HL-60 (cell line): Measurements from ENCODE around the gene DMBX1.

ENCODE experiments used
- DNase-seq, 2 experiments: peaks; one replicate each; pipeline ENCODE4 v3.0.0-alpha.2; 2010 to 2020; ENCODE audit warnings: low read depth in 1 of 2, low spot score in 1 of 2
- H3K27ac ChIP-seq: fragments of 250-450 bp; sonication (Bioruptor Pico); replicated peaks from 2 replicates; pipeline ENCODE4 v1.5.1; 2020; ENCODE audit warnings: mild to moderate bottlenecking, moderate library complexity
- H3K27me3 ChIP-seq: fragments of 250-450 bp; sonication (Bioruptor Pico); 2 replicates; pipeline ENCODE4 v1.5.1; 2021; ENCODE audit warnings: mild to moderate bottlenecking, moderate library complexity; ENCODE audit not compliant: insufficient read depth, poor library complexity, severe bottlenecking
- H3K4me3 ChIP-seq: replicated peaks from 2 replicates; pipeline ENCODE4 v1.5.1; 2011; ENCODE audit warnings: mild to moderate bottlenecking, control low read depth, low read length; ENCODE audit not compliant: insufficient read depth
- GABPA ChIP-seq: IDR thresholded peaks from 2 replicates; pipeline ENCODE4 v1.6.1; 2012; ENCODE audit warnings: low read depth
- POLR2AphosphoS5 ChIP-seq: IDR thresholded peaks from 2 replicates; pipeline ENCODE4 v1.6.1; 2012; ENCODE audit warnings: low read depth
- SPI1 ChIP-seq: IDR thresholded peaks from 2 replicates; pipeline ENCODE4 v1.6.1; 2012; ENCODE audit warnings: low read depth, mild to moderate bottlenecking, borderline replicate concordance
- TF ChIP-seq, protein P1 (sequence below): IDR thresholded peaks from 2 replicates; pipeline ENCODE4 v1.6.1; 2012; ENCODE audit warnings: low read depth; ENCODE audit not compliant: insufficient replicate concordance
- TF ChIP-seq, protein P2 (sequence below): IDR thresholded peaks from one replicate; pipeline ENCODE4 v1.5.1; 2011; ENCODE audit warnings: low read length, control low read depth, inconsistent platforms; ENCODE audit not compliant: insufficient read depth

DMBX1 gene

DNA sequence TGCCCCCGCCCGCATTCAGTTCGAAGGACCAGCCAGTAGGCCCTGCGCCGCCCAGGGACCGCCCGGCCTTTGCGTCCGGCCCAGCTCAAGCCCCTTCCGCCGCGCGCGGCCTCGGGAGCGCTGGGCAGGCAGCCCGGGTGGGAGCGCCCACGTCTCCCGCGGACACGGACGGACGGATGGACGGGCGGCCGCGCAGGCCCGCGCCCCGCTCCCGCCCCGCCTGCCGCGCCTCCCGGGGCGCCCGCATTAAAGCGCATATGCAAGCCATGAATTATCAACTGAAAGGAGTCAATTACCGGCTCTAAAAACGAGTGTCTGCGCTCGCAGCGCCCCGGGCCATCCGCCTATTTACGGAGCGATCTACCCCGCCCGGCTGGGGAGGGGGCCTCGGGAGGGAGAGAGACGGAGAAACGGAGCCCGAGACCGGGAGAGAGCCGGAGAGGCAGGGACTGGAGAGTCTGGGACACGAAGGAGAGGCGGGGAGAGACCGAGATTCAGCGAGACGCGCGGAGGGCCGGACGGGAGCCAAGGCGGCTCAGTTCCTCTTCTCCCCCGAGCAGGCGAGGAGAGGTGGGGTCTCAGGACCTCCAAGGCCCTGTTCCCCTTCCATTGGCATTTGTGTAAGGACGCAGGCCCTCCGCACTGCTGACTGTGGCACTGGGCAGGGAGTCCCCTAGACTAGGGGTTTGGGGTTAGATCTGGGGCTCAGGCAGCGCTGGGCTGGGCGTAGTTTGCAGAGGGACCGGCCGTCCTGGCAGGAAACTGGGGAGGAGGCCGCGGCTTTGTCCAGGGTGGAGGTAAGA is 41.3 kb upstream of the DMBX1 start:
- no peak overlapping the region for H3K4me3 ChIP-seq
- H3K27me3 ChIP-seq: peaks cover 55% of the 10 kb centered on the region
- H3K27ac ChIP-seq: no peak overlapping the region
- TF ChIP-seq POLR2AphosphoS5 (no peak), GABPA (no peak), SPI1 (no peak)
- TF ChIP-seq, protein P1, sequence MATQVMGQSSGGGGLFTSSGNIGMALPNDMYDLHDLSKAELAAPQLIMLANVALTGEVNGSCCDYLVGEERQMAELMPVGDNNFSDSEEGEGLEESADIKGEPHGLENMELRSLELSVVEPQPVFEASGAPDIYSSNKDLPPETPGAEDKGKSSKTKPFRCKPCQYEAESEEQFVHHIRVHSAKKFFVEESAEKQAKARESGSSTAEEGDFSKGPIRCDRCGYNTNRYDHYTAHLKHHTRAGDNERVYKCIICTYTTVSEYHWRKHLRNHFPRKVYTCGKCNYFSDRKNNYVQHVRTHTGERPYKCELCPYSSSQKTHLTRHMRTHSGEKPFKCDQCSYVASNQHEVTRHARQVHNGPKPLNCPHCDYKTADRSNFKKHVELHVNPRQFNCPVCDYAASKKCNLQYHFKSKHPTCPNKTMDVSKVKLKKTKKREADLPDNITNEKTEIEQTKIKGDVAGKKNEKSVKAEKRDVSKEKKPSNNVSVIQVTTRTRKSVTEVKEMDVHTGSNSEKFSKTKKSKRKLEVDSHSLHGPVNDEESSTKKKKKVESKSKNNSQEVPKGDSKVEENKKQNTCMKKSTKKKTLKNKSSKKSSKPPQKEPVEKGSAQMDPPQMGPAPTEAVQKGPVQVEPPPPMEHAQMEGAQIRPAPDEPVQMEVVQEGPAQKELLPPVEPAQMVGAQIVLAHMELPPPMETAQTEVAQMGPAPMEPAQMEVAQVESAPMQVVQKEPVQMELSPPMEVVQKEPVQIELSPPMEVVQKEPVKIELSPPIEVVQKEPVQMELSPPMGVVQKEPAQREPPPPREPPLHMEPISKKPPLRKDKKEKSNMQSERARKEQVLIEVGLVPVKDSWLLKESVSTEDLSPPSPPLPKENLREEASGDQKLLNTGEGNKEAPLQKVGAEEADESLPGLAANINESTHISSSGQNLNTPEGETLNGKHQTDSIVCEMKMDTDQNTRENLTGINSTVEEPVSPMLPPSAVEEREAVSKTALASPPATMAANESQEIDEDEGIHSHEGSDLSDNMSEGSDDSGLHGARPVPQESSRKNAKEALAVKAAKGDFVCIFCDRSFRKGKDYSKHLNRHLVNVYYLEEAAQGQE: no peak
- TF ChIP-seq, protein P2, sequence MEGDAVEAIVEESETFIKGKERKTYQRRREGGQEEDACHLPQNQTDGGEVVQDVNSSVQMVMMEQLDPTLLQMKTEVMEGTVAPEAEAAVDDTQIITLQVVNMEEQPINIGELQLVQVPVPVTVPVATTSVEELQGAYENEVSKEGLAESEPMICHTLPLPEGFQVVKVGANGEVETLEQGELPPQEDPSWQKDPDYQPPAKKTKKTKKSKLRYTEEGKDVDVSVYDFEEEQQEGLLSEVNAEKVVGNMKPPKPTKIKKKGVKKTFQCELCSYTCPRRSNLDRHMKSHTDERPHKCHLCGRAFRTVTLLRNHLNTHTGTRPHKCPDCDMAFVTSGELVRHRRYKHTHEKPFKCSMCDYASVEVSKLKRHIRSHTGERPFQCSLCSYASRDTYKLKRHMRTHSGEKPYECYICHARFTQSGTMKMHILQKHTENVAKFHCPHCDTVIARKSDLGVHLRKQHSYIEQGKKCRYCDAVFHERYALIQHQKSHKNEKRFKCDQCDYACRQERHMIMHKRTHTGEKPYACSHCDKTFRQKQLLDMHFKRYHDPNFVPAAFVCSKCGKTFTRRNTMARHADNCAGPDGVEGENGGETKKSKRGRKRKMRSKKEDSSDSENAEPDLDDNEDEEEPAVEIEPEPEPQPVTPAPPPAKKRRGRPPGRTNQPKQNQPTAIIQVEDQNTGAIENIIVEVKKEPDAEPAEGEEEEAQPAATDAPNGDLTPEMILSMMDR: no peak
- DNase-seq: no peak

DNA sequence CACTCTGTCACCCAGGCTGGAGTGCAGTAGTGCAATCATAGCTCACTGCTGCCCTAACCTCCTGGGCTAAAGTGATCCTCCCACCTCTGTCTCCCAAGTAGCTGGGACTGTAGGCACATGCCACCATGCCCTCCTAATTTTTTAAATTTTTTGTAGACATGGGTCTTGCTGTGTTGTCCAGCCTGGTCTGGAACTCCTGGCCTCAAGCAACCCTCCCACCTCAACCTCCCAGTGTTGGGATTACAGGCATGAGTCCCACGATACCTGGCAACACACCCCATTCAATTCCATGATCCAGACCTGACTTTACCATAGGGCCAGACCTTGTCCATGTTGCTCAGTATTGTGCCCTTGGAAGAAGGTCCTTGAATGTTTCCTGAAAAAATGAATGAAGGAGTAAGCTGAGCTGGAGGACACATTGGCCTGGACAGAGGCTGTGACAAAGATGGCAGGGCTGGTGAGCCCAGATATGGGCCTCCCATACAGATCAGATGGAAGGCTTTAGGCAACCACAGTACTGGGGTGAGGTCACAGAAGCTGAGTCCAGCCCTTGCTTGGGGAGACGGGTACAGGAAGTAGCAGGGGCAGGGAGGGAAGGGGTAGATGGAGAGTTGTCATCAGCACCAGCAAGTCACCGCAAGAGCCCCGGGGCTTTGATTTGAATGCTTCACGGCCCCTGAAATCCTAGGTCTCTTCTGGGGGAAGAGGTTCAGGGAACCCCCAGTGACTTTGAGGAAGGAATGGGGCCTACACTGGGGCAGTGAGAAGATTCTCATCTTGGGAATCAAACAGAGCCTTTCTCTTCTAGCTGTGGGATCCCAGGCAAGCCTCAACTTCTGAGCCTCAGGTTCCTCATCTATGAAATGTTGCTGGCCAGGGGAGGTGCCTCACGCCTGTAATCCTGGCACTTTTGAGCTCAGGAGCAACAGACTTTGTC is 40.1 kb upstream of the DMBX1 start:
- no peak overlapping the region for H3K4me3 ChIP-seq

DNA sequence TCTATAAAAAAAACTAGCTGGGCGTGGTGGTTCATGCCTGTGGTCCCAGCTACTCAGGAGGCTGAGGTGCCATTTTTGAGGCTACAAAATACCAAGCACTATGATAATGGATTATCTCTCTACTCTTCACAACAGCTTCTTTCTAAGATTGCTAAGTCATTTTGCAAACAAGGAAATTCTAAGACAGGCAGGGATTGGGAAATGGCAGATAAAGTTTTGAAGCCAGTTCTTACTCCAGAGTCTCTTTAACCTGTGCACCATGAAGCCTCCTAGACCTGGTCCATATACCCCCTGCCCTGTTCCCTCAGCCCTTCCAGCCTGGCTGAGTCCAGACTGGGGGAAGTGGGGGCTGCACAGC is 39.5 kb upstream of the DMBX1 start:
- no peak for DNase-seq
- TF ChIP-seq, protein P1: no peak
- TF ChIP-seq, protein P2: no peak
- no peak for TF ChIP-seq SPI1
- no peak for TF ChIP-seq POLR2AphosphoS5
- H3K27me3 ChIP-seq: peaks cover 59% of the 10 kb centered on the region
- H3K27ac ChIP-seq: no peak overlapping the region
- H3K4me3 ChIP-seq: no peak overlapping the region

More for the DNA sequence above, 40.1 kb upstream of the DMBX1 start:
- no peak for DNase-seq
- TF ChIP-seq, protein P2: no peak
- TF ChIP-seq SPI1 (no peak), POLR2AphosphoS5 (no peak), GABPA (no peak)
- TF ChIP-seq, protein P1: no peak
- H3K27me3 ChIP-seq: peaks cover 61% of the 10 kb centered on the region
- H3K27ac ChIP-seq: no peak overlapping the region
